ENCODE data around the gene ZNF526. TPM values are rescaled to one million over a fixed set of nuclear protein-coding genes. Genes with fewer than 3 reads are reported as not detected.

Gene ZNF526
- total and polyA plus RNA-seq, 9 of the 15 experiments (the other 6 are each of a cell fraction or from before 2014, with no cell fraction given), result 1.3 to 17.9 (median 6.2) TPM

- peak overlapping the region; percentile 78; the same call in 1 of the 2 replicates for H3K4me2 ChIP-seq (ENCODE audit: insufficient read depth, low read length)
- under 1% methylated on average over 30 of the region's 70 CpGs for WGBS (ENCODE audit: insufficient coverage, low coverage, missing lambda C conversion rate)
- intact Hi-C loops (cut with micrococcal nuclease) (loop anchor here (2.0 kb wide), 1 partner anchor 15 kb away; the partner anchor contains the start of gene CIC), in situ Hi-C loops (cut with MboI) (no loop called here)
- CTCF ChIA-PET (ENCODE audit: low intra/inter-chr PET ratio), result no interaction called here
- no peaks in the 10 kb centered on the region for H3K27me3 ChIP-seq (ENCODE audit: control insufficient read depth in 2 of 2, insufficient read depth in 2 of 2, low read length in 2 of 2)
- H3K9ac ChIP-seq (ENCODE audit: insufficient read depth in 1 of 2, low read depth in 2 of 2, low read length in 2 of 2), result peak overlapping the region; percentile 91 to 95
- peak overlapping the region; percentile 74 for H2AFZ ChIP-seq (ENCODE audit: low read depth, low read length)
- POLR2A ChIA-PET, result interaction anchor here (0.6 kb wide), 1 partner anchor 97 kb away, joined by 3 read pairs; no protein-coding TSS in a partner anchor
- H3K9me1 ChIP-seq (ENCODE audit: control insufficient read depth, insufficient read depth, low read length), result peaks cover 7% of the 10 kb centered on the region
- H3K4me1 ChIP-seq (replicated peaks in 1 of 2; ENCODE audit: control insufficient read depth in 2 of 2, insufficient read depth in 2 of 2, low read length in 2 of 2), result peaks cover 19 to 65% of the 10 kb centered on the region in 2 experiments
- ATAC-seq, result peak; percentile 53
- FAIRE-seq, result peak; percentile 61
- peak; percentile 68 to 87 (median 76) for DNase-seq (ENCODE audit: extremely low read depth in 1 of 4, low spot score in 3 of 4)
- peaks cover 10% of the 10 kb centered on the region; the same call in 1 of the 2 replicates for H4K20me1 ChIP-seq (replicated peaks; ENCODE audit: control insufficient read depth, insufficient read depth, low read length)
- no peaks in the 10 kb centered on the region for H3K9me3 ChIP-seq (replicated peaks; ENCODE audit: control insufficient read depth, insufficient read depth, low read depth, low read length)
- H3K36me3 ChIP-seq (ENCODE audit: control insufficient read depth, insufficient read depth, low read length), result peaks cover 32% of the 10 kb centered on the region; the same call in 2 of the 3 replicates
- TSS peak; percentile 60 for BruUV-seq (replicated peaks)
- peak overlapping the region; percentile 96 for H3K27ac ChIP-seq (ENCODE audit: extremely low read depth, low read depth, low read length)
- peak overlapping the region; percentile 98 for H3K4me3 ChIP-seq
- H3K79me2 ChIP-seq (ENCODE audit: control insufficient read depth, insufficient read depth, low read length), result peaks cover 52% of the 10 kb centered on the region
- TF ChIP-seq, protein P1, sequence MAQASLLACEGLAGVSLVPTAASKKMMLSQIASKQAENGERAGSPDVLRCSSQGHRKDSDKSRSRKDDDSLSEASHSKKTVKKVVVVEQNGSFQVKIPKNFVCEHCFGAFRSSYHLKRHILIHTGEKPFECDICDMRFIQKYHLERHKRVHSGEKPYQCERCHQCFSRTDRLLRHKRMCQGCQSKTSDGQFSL (CRISPR knock-in tag; IDR thresholded peaks at IDR 0.05), result peak; percentile 73
- TF ChIP-seq, protein P1 (tag; IDR thresholded peaks at IDR 0.05), result peak in 1 of 2 experiments; percentile 84; a peak in 2 of 4 replicates
- TF ChIP-seq CHD1 (IDR thresholded peaks at IDR 0.05; ENCODE audit: low read length) (peak; percentile 8), NKRF (IDR thresholded peaks at IDR 0.05; ENCODE audit: borderline replicate concordance) (0 out of 2 replicates have a peak, but pooled peaks have one; percentile 37), FOXK1 (CRISPR knock-in tag; IDR thresholded peaks at IDR 0.05; ENCODE audit: borderline replicate concordance) (no peak), ZNF174 (CRISPR knock-in tag; IDR thresholded peaks at IDR 0.05) (no peak), ERF (CRISPR knock-in tag; IDR thresholded peaks at IDR 0.05) (no peak), CREM (IDR thresholded peaks at IDR 0.05; ENCODE audit: low read depth) (0 out of 2 replicates have a peak, but pooled peaks have one; percentile 6), POLR2B (IDR thresholded peaks at IDR 0.05; ENCODE audit: low read depth, partially characterized antibody) (no peak)
- TF ChIP-seq, protein P2, sequence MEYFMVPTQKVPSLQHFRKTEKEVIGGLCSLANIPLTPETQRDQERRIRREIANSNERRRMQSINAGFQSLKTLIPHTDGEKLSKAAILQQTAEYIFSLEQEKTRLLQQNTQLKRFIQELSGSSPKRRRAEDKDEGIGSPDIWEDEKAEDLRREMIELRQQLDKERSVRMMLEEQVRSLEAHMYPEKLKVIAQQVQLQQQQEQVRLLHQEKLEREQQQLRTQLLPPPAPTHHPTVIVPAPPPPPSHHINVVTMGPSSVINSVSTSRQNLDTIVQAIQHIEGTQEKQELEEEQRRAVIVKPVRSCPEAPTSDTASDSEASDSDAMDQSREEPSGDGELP (CRISPR knock-in tag; IDR thresholded peaks at IDR 0.05; ENCODE audit: borderline replicate concordance), result peak; percentile 45; the same call in 1 of the 2 replicates
- TF ChIP-seq, protein P3, sequence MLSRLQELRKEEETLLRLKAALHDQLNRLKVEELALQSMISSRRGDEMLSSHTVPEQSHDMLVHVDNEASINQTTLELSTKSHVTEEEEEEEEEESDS (CRISPR knock-in tag; IDR thresholded peaks at IDR 0.05), result no peak
- TF ChIP-seq, protein P4, sequence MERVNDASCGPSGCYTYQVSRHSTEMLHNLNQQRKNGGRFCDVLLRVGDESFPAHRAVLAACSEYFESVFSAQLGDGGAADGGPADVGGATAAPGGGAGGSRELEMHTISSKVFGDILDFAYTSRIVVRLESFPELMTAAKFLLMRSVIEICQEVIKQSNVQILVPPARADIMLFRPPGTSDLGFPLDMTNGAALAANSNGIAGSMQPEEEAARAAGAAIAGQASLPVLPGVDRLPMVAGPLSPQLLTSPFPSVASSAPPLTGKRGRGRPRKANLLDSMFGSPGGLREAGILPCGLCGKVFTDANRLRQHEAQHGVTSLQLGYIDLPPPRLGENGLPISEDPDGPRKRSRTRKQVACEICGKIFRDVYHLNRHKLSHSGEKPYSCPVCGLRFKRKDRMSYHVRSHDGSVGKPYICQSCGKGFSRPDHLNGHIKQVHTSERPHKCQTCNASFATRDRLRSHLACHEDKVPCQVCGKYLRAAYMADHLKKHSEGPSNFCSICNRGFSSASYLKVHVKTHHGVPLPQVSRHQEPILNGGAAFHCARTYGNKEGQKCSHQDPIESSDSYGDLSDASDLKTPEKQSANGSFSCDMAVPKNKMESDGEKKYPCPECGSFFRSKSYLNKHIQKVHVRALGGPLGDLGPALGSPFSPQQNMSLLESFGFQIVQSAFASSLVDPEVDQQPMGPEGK (CRISPR knock-in tag; IDR thresholded peaks at IDR 0.05; ENCODE audit: borderline replicate concordance), result 0 out of 2 replicates have a peak, but pooled peaks have one; percentile 55
These were observed 34.2 kb downstream of the ZNF526 start for GRCh38 chr19:42254089-42254849.

Measured in K562 (cell line).